GM21737 (cell line): ENCODE results near the gene SLX9.
"Not testable (repeated sequence)": the region's sequence is repeated elsewhere in the genome, so short reads cannot be mapped to it uniquely, and the experiment has no call there.

Experiments used
- ATAC-seq: cut with Tn5 transposase; IDR thresholded peaks from one replicate; pipeline ENCODE4 v1.9.1; 2021; ENCODE audit warnings: mild to moderate bottlenecking, moderate library complexity; ENCODE audit not compliant: unreplicated experiment

The SLX9 gene

DNA sequence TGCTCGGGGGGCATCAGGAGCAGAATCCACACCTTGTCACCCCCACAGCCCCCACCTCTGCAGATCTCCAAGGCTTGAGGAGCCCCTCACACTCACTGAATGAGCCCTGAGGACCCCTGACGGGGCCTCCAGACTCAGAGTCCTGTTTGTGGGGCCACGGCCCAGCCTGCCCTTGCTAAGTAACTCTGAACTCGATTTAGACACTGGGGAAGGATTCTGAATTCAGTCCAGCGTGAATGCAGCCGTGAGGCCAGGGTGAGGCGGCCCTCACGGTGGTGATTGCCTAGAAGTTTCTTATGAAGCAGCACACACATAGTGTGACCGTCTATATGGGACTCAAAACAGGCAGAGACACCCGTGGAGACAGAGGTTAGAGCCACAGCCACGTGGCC, 75.6 kb downstream of the SLX9 start:
- ATAC-seq: no peak

- no peak for ATAC-seq
Observed at GRCh38 chr21:45016031-45016405, 76.2 kb downstream of the SLX9 start.

DNA sequence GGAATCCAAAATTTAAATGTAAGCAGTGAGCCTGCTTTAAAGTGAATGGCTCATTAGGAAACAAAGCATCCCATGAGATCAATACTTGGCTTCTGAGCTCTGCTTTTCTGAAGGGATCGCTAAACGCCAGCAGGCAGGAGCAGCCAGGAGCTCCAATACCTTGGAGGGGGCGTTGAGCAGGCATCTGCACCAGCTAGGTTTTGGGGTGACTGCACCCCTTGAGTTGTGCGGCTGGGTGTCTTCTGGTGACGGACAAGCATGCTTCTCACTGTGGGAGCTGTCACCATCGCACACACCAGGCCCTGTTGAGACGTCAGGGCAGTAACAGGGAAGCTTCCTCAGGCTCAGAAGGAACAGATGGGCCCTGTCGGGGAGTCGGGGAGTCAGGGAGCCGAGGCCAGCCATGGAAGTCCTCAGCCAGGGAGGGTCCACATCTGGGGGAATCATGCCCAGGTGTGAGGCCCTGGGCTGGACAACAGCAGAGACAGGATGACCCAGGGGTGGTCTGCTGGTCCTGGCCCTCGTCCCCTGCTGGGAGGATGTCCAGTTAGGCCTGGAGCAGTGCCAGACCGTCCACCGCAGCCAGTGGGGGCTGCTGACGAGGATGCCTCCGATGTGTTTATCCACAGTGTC, 76.7 kb downstream of the SLX9 start:
- ATAC-seq: no peak

DNA sequence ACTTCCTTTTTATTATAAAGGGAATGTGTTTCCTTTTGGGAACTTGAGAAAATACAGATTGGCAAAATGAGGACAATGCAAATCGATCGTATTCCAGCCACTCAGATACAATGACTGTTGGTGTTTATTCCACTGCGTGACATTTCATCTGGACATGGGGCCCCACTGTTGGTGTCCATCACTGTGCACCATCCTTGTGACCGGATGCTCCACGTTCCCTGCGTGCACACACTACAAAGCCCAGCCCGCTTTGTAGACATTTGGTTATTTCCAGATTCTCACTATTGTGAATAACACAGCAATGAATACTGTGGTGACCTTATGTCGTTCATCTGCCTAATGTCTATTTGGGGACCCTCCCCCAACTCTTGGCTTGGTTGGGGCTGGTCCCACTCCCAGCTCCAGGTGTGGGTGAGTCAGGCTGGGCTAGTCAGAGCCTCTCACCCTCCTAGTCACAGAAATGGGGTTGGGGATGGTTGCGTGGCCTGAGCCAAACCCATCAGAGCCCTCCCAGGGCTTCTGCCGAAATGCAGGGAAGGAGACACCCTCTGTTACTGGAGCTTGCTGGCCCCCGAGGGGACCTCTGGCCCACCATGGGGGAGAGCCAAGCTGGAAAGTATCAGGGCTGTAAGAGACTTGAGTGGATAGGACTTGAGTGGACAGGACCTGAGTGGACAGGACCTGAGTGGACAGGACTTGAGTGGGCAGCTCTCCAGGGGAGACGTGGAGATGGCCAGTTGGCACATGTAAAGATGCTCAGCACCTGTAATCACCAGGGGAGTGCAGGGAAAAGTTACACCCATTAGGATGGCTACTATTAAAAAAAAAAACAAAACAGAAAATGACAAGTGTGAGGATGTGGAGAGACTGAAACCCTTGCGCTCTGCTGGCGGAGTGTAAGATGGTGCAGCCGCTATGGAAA, 77.5 kb downstream of the SLX9 start:
- no peak for ATAC-seq

DNA sequence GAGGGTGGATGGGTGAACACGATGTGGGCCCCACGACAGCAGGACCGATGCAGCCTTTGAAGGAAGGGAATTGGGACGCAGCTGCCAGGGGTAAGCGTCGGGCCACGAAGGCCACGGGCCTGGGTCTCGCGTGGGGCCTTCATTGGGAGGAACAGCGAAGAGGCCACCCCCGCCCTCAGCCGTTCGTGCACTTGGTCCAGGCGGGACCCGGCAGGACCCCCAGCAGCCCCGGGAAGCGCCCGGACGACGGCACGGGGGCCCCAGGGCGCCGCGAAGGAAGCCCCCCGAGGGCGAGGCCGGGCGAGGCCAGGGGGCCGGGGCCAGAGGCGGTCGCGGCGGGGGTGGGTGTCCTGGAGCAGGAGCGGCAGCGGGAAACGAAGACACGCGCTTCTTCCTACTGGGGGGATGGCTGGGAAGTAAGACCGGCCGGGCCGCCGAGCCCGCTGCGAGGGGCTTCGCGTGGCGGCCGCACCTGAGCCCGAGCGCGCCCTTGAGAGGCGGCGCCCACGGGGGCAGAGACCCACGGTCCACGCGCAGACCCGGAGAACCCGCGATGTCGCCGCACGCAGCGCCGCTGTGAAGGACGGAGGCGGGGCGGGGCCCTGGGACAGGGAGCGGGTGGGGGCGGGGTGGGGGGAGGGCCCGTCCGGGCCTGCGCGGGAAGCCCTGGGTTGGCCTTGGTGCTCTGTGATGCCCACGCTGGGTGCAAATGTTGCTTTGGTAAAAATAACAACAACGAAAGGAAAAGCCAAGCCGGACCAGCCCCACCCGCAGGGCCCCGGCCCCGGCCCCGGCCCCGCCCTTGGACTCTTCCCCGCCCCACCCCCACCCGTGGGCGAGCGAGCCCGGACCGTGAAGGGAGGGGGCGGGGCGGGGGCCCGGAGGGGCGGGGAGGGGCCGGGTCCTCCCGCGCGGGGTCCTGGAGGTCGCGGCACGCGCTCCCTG, 78.6 kb downstream of the SLX9 start:
- ATAC-seq: no peak

DNA sequence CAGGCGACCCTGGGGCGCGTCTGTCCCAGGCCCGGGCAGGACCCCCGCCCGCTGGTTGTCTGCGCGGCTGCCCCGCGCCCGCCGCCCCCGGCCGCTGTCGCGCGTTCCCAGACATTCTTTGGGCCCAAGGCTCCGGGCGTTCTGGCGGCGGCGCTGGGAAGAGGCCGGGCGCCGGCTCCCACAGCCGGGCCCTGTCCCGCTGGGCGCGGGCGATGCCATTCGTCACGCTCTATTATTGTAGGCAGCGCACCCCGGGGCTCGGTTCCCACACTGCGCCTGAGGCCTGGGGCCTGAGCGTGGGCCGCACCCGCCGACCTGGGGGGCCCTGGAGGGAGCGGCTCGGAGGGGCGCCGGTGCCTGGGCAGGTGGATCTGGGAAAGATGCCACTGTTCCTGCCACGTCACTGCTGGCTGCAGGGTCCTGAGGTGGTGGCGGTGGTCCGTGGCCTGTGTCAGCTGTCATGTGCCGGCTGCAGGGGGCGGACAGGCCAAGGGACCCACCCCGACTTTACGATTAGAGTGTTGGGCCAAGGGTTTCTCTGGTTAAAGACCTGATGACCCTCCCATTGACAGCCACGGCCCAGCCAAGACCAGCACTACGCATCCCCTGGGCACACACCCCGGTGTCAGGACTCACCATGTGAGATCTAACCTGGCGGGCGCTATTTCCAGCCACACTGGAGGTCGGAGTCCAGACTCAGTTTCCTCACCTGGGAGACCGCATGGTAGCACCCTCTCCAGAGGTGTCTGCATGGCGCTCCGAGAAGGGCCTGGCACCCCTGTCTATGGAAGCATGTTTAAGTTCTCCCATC, 79.5 kb downstream of the SLX9 start:
- no peak for ATAC-seq

DNA sequence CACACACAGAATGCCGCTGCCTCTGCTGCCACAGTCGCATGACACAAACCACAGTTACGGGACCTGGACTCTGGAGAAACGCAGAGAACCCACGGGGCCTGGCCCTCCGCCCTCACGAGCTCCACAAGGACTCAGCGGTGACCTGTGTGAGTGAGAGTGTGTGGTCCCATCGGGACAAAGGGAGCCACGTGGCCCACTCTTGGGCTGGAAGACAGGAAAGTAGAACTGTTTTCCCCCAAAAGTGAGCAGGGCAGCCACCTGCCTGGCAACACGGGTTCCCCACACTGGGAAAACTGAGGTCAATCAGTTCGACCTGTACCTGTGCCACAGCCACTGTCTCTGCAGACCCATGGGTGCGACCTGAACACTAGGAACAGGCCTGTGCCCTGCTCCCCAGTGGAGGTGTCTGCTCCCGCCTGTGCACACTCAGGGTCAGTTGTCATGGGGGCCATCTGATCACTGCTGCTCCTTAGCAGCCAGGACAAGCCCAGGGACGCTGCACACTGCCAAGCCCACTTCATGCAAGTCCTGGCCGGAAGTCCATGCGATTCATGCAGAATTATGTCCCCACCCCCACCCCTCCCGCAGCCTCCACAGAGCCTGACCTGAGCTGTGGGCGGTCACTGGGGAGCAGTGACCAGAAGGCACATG, 80.2 kb downstream of the SLX9 start:
- ATAC-seq: no peak

DNA sequence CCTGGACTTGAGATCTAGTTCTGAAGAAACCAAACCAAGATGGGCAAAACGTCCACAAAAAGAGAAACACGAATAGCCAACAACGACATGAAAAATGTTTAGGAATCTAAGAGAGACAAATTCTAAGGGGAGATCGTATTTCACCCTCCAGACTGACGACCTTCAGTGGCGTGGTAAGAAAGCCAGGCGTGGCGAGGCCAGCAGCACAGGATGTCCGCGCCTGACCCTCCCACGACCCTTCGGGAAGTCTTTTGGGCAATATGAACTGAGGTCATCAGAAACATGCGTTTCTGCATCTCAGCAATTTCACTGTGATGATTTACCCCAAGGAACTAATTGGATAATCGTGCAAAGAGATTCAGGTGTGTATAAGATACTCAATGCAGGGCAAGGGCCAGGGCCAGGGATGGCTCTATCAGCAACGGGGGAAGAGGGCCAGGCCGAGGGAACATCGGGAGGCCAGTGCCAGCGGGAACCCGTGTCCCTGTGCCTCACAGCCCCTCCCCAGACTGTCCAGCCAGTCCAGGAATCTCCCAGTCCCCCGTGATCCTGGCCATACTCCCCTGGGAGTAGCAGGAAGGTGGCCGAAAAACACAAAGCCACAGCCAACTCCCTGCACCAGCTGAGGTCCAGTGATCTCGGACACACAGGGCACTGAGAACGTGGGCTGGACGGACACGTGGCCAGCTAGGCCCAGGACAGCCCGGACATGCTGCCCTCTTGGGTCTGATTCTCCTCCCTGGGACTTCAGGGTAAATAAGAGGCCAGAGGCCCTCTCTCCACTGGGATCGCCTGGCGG, 81.0 kb downstream of the SLX9 start:
- ATAC-seq: no peak

DNA sequence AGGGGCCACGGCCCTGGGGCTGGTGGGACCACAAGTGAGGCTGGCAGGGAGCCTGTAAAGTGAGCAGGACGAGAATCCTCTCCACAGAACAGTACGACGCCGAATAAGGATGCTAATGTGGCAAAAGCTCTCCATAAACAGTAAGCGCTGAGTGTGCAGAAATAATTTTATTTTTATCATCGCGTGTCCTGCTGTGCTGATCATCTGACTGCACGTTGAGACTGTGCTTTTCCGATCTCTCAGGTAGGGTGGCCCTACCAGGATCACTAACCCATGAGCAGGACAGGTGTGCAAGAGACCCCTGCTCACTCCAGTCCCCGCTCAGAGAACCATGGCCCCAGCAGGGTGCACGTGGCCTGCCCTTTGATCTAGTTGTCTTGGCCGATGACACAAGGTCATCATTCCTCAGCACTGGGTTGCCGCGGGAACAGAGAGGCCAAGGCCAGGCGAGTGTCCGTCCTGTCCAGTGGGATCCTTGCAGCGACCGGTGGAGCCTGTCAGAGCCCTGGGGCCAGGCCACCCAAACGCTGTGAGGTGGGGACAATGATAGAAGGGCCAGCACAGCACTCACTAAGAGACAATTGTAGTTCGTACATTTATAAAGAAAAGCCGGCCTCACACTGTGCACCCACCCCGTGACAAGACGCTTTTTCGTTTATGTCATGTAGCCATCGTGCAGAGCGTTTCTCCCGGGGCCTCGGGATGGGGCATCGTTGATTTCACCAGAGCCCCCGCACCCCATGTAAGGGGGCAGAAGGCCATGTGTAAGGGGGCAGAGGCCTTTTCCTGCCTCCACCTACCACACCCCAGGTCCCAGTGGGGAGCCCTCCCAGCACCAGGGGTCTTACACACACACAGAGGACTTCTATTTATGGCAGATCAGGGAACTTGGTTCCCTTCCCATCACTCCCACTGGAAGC, 81.9 kb downstream of the SLX9 start:
- ATAC-seq: no peak

DNA sequence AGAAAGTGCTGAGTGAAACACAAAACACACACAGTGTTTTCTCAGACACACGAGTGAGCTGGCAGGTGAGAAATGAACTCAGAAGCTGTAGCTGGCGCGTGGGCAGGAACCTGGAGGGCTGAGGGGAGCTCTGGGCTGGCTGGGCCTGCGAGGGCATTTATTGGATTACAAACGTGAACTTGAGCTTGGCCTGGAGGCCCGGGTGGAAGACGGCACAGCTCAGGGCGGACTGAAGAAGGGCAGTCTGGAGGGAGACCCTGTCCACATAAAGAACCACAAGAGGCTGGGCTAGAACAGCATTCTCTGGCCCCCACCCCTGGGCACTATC, 82.5 kb downstream of the SLX9 start:
- ATAC-seq: no peak

DNA sequence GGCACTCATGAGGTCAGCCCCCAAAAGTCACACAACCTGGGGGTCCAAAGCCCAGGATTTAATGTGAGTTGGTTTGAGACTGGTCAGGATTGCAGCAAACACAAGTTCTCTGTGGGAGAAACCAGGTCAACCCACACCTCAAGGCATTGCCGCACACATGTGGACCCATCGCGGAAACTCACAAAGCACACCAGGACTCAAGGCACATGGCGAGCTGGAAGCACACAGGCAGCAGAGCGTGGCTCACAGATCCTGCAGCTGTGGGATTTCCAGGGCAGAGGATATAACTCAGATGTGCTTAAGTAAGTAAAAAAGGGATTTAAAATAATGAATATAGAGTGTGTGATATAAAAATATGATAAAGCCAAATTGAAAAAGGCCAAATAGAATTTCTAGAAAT, 82.9 kb downstream of the SLX9 start:
- no peak for ATAC-seq

DNA sequence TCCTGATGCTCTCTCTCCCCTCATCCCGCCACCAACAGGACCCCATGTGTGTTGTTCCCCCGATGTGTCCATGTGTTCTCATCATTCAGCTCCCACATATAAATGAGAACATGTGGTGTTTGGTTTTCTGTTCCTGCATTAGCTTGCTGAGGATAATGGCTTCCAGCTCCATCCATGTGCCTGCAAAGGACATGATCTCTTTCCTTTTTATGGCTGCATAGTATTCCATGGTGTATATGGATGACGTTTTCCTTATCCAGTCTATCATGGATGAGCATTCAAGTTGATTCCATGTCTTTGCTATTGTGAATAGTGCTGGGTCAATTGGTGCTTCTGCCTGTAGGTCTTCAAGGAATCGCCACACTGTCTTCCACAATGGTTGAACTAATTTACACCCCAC, 84.7 kb downstream of the SLX9 start:
- ATAC-seq: not testable (repeated sequence)

- no peak for ATAC-seq
Observed at GRCh38 chr21:45026066-45026745, 86.4 kb downstream of the SLX9 start.
